Kidney epithelial cell (primary cell): ENCODE results near the gene RFLNA. TPM values are rescaled to one million over a fixed set of nuclear protein-coding genes. Genes with fewer than 3 reads are reported as not detected.

ENCODE experiments used
- DNase-seq: peaks from one replicate; pipeline ENCODE4 v3.0.0-alpha.2; 2010; ENCODE audit warnings: low read depth
- H3K27me3 ChIP-seq: 2 replicates; pipeline ENCODE4 v1.6.0; 2011; ENCODE audit warnings: low read length; ENCODE audit not compliant: control insufficient read depth, insufficient read depth
- H3K36me3 ChIP-seq: 2 replicates; pipeline ENCODE4 v1.5.1; 2011; ENCODE audit warnings: low read length; ENCODE audit not compliant: control insufficient read depth, insufficient read depth
- H3K4me3 ChIP-seq: 2 replicates; pipeline ENCODE4 v1.5.1; 2011; ENCODE audit warnings: low read depth, mild to moderate bottlenecking, control low read depth, low read length
- total RNA-seq: library from RNA; depleted of rRNA; stranded (reverse); fragments of >200 nt; gene quantifications from 2 replicates; pipeline ENCODE4 v1.2.3, GENCODE V29; 2015
- TF ChIP-seq, protein P1 (sequence below): IDR thresholded peaks from 2 replicates; pipeline ENCODE4 v1.5.1; 2011; ENCODE audit warnings: mild to moderate bottlenecking, moderate library complexity, low read length, control low read depth, inconsistent platforms; ENCODE audit not compliant: insufficient read depth, poor library complexity, severe bottlenecking

The RFLNA gene
- total RNA-seq, 1 donor from 2014 or later, result 0.54 TPM

DNA sequence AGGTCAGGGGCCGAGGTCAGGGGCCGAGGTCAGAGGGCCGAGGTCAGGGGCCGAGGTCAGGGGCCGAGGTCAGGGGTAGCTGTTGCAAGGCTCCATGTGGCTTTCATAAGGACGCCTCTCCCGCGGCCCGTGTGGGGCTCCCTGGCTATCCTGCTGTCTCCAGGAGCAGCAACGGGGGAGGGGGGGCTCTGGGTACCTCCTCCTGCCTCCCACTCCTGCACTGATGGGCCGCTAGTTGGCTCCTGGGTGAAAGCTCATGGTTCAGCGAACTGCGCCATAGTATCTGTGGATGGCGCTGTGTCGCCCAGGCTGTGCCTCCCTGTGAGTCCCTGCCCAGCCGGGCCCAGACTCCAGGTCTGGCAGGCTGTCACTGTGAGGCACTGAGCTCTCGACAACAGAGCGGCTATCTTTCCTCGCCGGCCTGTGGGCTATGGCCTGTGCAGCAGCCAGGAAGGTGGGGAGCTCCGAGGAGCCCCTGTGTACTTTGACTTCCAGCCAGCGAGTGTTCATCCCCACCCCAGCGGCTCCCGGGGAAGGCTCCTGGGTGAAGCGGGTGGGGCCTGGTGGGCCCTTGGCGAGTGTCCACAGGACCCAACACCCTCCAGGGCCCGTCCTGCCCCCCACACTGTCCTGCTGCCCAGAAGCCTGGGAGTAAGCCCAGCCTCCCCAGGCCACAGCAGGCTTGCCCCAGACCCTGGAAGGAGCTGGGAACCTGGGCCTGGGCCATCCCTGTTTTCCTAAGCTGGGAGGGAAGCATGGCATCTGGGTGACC lies 8.1 kb downstream of the RFLNA start:
- Histone ChIP-seq H3K4me3 (no peak overlapping the region), H3K36me3 (no peaks in the 10 kb centered on the region), H3K27me3 (peaks cover 10% of the 10 kb centered on the region)
- TF ChIP-seq, protein P1, sequence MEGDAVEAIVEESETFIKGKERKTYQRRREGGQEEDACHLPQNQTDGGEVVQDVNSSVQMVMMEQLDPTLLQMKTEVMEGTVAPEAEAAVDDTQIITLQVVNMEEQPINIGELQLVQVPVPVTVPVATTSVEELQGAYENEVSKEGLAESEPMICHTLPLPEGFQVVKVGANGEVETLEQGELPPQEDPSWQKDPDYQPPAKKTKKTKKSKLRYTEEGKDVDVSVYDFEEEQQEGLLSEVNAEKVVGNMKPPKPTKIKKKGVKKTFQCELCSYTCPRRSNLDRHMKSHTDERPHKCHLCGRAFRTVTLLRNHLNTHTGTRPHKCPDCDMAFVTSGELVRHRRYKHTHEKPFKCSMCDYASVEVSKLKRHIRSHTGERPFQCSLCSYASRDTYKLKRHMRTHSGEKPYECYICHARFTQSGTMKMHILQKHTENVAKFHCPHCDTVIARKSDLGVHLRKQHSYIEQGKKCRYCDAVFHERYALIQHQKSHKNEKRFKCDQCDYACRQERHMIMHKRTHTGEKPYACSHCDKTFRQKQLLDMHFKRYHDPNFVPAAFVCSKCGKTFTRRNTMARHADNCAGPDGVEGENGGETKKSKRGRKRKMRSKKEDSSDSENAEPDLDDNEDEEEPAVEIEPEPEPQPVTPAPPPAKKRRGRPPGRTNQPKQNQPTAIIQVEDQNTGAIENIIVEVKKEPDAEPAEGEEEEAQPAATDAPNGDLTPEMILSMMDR, result no peak
- no peak for DNase-seq

DNA sequence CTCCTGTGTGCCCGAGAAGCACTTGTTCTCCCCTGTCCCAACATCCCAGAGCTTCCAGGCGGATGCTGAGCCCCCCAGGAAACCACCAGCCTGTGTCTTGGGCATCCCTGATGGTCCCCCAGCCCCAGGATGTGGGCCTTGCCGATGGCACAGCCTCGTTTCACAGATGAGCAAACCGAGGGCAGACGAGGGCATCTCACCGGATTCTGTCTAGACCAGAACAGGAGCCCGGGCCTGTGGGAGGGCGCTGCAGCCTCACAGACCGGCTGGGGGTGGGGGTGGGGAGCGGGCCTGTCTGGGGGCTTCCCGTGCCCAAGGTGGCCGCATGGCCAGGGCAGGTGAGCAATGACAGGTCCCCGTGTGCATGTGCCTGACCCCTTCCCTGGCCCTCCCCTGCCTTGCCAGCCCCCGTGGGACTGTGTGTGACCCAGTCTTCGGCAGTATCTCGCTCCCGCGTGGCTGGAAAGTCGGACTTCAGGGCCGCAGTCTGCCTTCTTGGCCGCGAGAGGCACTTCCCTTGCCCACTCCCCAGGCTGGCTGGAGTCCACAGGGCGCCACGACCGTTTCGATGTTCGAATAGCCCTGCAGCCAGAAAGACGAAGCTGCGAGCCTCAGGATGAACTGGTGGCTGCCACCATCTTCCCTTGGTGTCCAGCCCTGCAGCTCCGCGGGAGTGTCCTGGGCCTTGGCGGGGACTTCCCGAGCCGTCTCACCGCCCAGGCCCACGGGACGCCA lies 8.9 kb downstream of the RFLNA start:
- no peak overlapping the region for H3K4me3 ChIP-seq
- DNase-seq, result no peak
- H3K27me3 ChIP-seq, result peaks cover 10% of the 10 kb centered on the region
- TF ChIP-seq, protein P1, result no peak
- H3K36me3 ChIP-seq, result no peaks in the 10 kb centered on the region

DNA sequence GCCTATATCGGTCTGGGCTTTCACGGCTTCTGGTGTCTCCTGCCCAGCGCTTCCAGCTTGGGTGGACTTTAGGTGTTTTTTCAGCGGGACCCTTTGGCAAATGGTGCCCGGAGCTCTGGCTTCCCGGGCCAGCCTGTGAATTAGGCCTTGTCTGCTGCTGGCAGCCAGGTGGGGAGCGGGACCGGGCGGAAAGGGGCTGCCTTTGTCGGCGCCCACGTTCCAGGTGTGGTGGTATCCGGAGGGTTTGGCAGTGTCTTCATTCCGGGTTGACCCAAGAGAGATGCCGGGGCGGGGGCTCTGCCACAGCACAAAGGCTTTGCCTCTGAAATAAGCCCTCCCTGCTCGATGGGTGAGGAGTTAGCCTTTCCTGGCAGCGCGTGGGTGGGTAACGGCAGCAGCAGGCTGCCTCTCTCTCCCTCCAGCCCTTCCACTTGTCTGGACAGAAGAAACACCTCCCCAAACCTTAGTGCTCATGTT lies 9.5 kb downstream of the RFLNA start:
- no peaks in the 10 kb centered on the region for H3K36me3 ChIP-seq
- TF ChIP-seq, protein P1, result no peak
- no peak overlapping the region for H3K4me3 ChIP-seq
- peaks cover 10% of the 10 kb centered on the region for H3K27me3 ChIP-seq
- DNase-seq, result no peak

DNA sequence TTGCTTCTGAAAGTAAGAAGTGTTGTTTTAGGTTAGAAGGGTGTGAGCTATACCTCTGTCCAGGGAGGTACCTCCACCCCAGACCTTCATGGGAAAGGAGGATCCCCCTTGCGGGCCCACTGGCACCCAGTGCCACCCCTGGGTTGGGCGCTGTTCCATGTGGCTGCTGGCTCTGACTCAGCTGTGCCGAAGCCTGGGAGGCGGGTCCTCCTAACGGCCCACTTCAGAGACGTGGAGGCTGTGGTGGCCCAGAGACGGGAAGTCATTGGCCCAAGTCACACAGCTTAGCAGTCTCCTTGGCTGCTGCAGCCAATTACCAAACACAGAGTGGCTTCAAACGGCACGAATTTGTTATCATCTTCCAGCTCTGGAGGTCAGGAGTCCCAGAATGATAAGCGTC lies 10.2 kb downstream of the RFLNA start:
- Histone ChIP-seq H3K4me3 (no peak overlapping the region), H3K36me3 (no peaks in the 10 kb centered on the region), H3K27me3 (peaks cover 7% of the 10 kb centered on the region)
- DNase-seq, result no peak
- TF ChIP-seq, protein P1, result no peak

DNA sequence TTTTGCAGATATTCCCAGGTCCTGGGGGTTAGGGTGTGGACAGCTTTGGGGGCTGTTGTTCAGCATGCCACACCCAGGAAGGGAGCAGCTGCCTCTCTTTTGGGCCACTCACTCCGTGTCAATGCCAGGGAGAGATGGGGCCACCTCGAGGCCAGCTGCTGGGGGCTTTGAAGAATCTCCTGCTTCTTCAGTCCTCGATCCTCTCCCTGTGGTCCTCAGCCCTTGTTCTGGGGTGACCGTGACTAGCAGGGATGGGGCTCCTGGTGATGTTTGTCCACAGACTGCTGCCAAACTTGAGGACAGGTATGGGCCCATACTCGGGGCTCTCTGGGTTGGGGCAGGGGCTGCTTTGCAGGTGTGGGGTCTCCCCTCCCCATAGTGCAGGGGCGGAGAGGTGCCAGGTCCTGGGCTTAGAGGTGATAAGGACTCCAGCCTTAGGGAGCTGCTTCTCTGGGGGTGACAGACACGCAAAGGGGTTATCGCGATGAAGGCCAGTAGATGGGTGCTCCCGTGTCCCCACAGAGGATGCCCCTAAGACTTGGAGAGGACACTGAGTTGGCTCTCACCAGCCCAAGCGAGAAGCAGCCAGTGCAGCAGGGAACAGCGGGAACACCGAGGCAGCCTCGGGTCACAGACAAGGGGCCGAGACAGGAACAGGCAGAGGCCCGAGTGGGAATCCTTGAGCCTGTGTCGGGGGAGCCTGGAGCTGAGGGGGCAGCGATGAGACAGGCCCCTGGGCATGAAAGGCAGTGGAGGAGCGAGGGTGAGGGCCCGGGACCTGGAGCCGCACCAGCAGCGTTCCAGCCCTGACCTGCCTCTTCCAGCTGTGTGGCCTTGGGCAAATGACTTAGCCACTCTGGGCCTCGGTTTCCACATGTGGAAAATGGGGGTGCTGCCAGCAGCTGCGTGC lies 11.1 kb downstream of the RFLNA start:
- DNase-seq, result no peak
- TF ChIP-seq, protein P1, result no peak
- Histone ChIP-seq H3K36me3 (no peaks in the 10 kb centered on the region), H3K4me3 (no peak overlapping the region), H3K27me3 (peaks cover 7% of the 10 kb centered on the region)
